ENCODE data around the gene ERAP2. TPM values are rescaled to one million over a fixed set of nuclear protein-coding genes. Genes with fewer than 3 reads are reported as not detected.

Gene ERAP2
- total RNA-seq, 1 experiment from 2014 or later: 33.1 TPM

GRCh38 chr5:96893342-96893741 lies 17.0 kb downstream of the ERAP2 start:
- Histone ChIP-seq H3K4me1 (replicated peaks) (peaks cover 12% of the 10 kb centered on the region), H3K4me3 (no peak overlapping the region), H3K27me3 (replicated peaks) (no peaks in the 10 kb centered on the region), H3K36me3 (peaks cover 12% of the 10 kb centered on the region; the same call in 1 of the 2 replicates), H3K9me3 (replicated peaks) (no peaks in the 10 kb centered on the region), H3K27ac (no peak overlapping the region)
- peak; percentile 61 to 68 for DNase-seq (ENCODE audit: low read depth in 1 of 2, low spot score in 2 of 2)

- Histone ChIP-seq H3K4me1 (replicated peaks) (peaks cover 12% of the 10 kb centered on the region), H3K9me3 (replicated peaks) (no peaks in the 10 kb centered on the region), H3K27ac (no peak overlapping the region), H3K4me3 (no peak overlapping the region), H3K36me3 (peaks cover 8% of the 10 kb centered on the region; the same call in 1 of the 2 replicates), H3K27me3 (replicated peaks) (no peaks in the 10 kb centered on the region)
- DNase-seq (ENCODE audit: low read depth in 1 of 2, low spot score in 2 of 2): no peak
These were observed 20.0 kb downstream of the ERAP2 start for GRCh38 chr5:96896276-96896675.

GRCh38 chr5:96896806-96897205 lies 20.5 kb downstream of the ERAP2 start:
- Histone ChIP-seq H3K4me1 (replicated peaks) (peaks cover 12% of the 10 kb centered on the region), H3K27me3 (replicated peaks) (no peaks in the 10 kb centered on the region)
- DNase-seq (ENCODE audit: low read depth in 1 of 2, low spot score in 2 of 2): no peak

GRCh38 chr5:96901384-96901783 lies 25.1 kb downstream of the ERAP2 start:
- H3K27ac ChIP-seq: no peak overlapping the region
- DNase-seq (ENCODE audit: low read depth in 1 of 2, low spot score in 2 of 2): no peak
- H3K36me3 ChIP-seq: peaks cover 19% of the 10 kb centered on the region; the same call in 1 of the 2 replicates
- H3K9me3 ChIP-seq (replicated peaks): 0 out of 2 replicates have a peak, but pooled peaks cover 3% of the 10 kb centered on the region
- H3K4me1 ChIP-seq (replicated peaks): no peaks in the 10 kb centered on the region
- no peak overlapping the region for H3K4me3 ChIP-seq
- H3K27me3 ChIP-seq (replicated peaks): no peaks in the 10 kb centered on the region

More at GRCh38 chr5:96896806-96897205, 20.5 kb downstream of the ERAP2 start:
- H3K27ac ChIP-seq: no peak overlapping the region
- no peaks in the 10 kb centered on the region for H3K9me3 ChIP-seq (replicated peaks)
- H3K4me3 ChIP-seq: no peak overlapping the region
- H3K36me3 ChIP-seq: peaks cover 11% of the 10 kb centered on the region; the same call in 1 of the 2 replicates

- Histone ChIP-seq H3K27me3 (replicated peaks) (no peaks in the 10 kb centered on the region), H3K9me3 (replicated peaks) (0 out of 2 replicates have a peak, but pooled peaks cover 3% of the 10 kb centered on the region), H3K4me1 (replicated peaks) (no peaks in the 10 kb centered on the region), H3K4me3 (no peak overlapping the region), H3K27ac (no peak overlapping the region), H3K36me3 (peaks cover 19% of the 10 kb centered on the region; the same call in 1 of the 2 replicates)
- no peak for DNase-seq (ENCODE audit: low read depth in 1 of 2, low spot score in 2 of 2)
These were observed 25.5 kb downstream of the ERAP2 start for GRCh38 chr5:96901841-96902240.

GRCh38 chr5:96902876-96903275 lies 26.6 kb downstream of the ERAP2 start:
- Histone ChIP-seq H3K4me1 (replicated peaks) (no peaks in the 10 kb centered on the region), H3K36me3 (peaks cover 19% of the 10 kb centered on the region; the same call in 1 of the 2 replicates)

GRCh38 chr5:96903300-96903699 lies 27.0 kb downstream of the ERAP2 start:
- DNase-seq (ENCODE audit: low read depth in 1 of 2, low spot score in 2 of 2): no peak
- H3K27me3 ChIP-seq (replicated peaks): no peaks in the 10 kb centered on the region
- H3K4me3 ChIP-seq: no peak overlapping the region
- no peak overlapping the region for H3K27ac ChIP-seq
- no peaks in the 10 kb centered on the region for H3K4me1 ChIP-seq (replicated peaks)
- 0 out of 2 replicates have a peak, but pooled peaks cover 3% of the 10 kb centered on the region for H3K9me3 ChIP-seq (replicated peaks)
- peaks cover 19% of the 10 kb centered on the region; the same call in 1 of the 2 replicates for H3K36me3 ChIP-seq

More at GRCh38 chr5:96902876-96903275, 26.6 kb downstream of the ERAP2 start:
- Histone ChIP-seq H3K27ac (no peak overlapping the region), H3K27me3 (replicated peaks) (no peaks in the 10 kb centered on the region), H3K4me3 (no peak overlapping the region), H3K9me3 (replicated peaks) (0 out of 2 replicates have a peak, but pooled peaks cover 3% of the 10 kb centered on the region)
- DNase-seq (ENCODE audit: low read depth in 1 of 2, low spot score in 2 of 2): no peak

GRCh38 chr5:96904054-96904931 lies 28.0 kb downstream of the ERAP2 start:
- Histone ChIP-seq H3K36me3 (peaks cover 19% of the 10 kb centered on the region; the same call in 1 of the 2 replicates), H3K27me3 (replicated peaks) (no peaks in the 10 kb centered on the region), H3K27ac (no peak overlapping the region), H3K9me3 (replicated peaks) (0 out of 2 replicates have a peak, but pooled peaks cover 3% of the 10 kb centered on the region), H3K4me1 (replicated peaks) (no peaks in the 10 kb centered on the region), H3K4me3 (no peak overlapping the region)
- DNase-seq (ENCODE audit: low read depth in 1 of 2, low spot score in 2 of 2): no peak

- DNase-seq (ENCODE audit: low read depth in 1 of 2, low spot score in 2 of 2): no peak
- no peak overlapping the region for H3K4me3 ChIP-seq
These were observed 29.6 kb downstream of the ERAP2 start for GRCh38 chr5:96905864-96906263.

GRCh38 chr5:96909003-96909402 lies 32.7 kb downstream of the ERAP2 start:
- no peak overlapping the region for H3K4me3 ChIP-seq
- no peak for DNase-seq (ENCODE audit: low read depth in 1 of 2, low spot score in 2 of 2)

More at GRCh38 chr5:96905864-96906263, 29.6 kb downstream of the ERAP2 start:
- Histone ChIP-seq H3K4me1 (replicated peaks) (no peaks in the 10 kb centered on the region; the same call in 1 of the 2 replicates), H3K27me3 (replicated peaks) (no peaks in the 10 kb centered on the region), H3K27ac (no peak overlapping the region), H3K9me3 (replicated peaks) (0 out of 2 replicates have a peak, but pooled peaks cover 3% of the 10 kb centered on the region), H3K36me3 (peaks cover 19% of the 10 kb centered on the region; the same call in 1 of the 2 replicates)

GRCh38 chr5:96909435-96909834 lies 33.1 kb downstream of the ERAP2 start:
- H3K9me3 ChIP-seq (replicated peaks): no peaks in the 10 kb centered on the region
- no peaks in the 10 kb centered on the region; the same call in 1 of the 2 replicates for H3K4me1 ChIP-seq (replicated peaks)
- no peaks in the 10 kb centered on the region for H3K27me3 ChIP-seq (replicated peaks)
- H3K4me3 ChIP-seq: no peak overlapping the region
- 0 out of 2 replicates have a peak, but pooled peaks cover 3% of the 10 kb centered on the region for H3K36me3 ChIP-seq
- H3K27ac ChIP-seq: no peak overlapping the region
- DNase-seq (ENCODE audit: low read depth in 1 of 2, low spot score in 2 of 2): no peak

More at GRCh38 chr5:96909003-96909402, 32.7 kb downstream of the ERAP2 start:
- Histone ChIP-seq H3K27me3 (replicated peaks) (no peaks in the 10 kb centered on the region), H3K36me3 (0 out of 2 replicates have a peak, but pooled peaks cover 7% of the 10 kb centered on the region), H3K27ac (no peak overlapping the region), H3K9me3 (replicated peaks) (no peaks in the 10 kb centered on the region), H3K4me1 (replicated peaks) (no peaks in the 10 kb centered on the region; the same call in 1 of the 2 replicates)

GRCh38 chr5:96911139-96911538 lies 34.8 kb downstream of the ERAP2 start:
- no peak for DNase-seq (ENCODE audit: low read depth in 1 of 2, low spot score in 2 of 2)
- Histone ChIP-seq H3K4me3 (no peak overlapping the region), H3K9me3 (replicated peaks) (no peaks in the 10 kb centered on the region), H3K4me1 (replicated peaks) (no peaks in the 10 kb centered on the region; the same call in 1 of the 2 replicates), H3K27ac (no peak overlapping the region), H3K36me3 (no peaks in the 10 kb centered on the region), H3K27me3 (replicated peaks) (no peaks in the 10 kb centered on the region)

GRCh38 chr5:96913233-96913632 lies 36.9 kb downstream of the ERAP2 start:
- Histone ChIP-seq H3K4me3 (no peak overlapping the region), H3K27ac (no peak overlapping the region), H3K4me1 (replicated peaks) (no peaks in the 10 kb centered on the region; the same call in 1 of the 2 replicates), H3K27me3 (replicated peaks) (no peaks in the 10 kb centered on the region), H3K36me3 (no peaks in the 10 kb centered on the region), H3K9me3 (replicated peaks) (no peaks in the 10 kb centered on the region)
- no peak for DNase-seq (ENCODE audit: low read depth in 1 of 2, low spot score in 2 of 2)

GRCh38 chr5:96919754-96920197 lies 43.5 kb downstream of the ERAP2 start:
- H3K4me1 ChIP-seq (replicated peaks): no peaks in the 10 kb centered on the region

More at GRCh38 chr5:96919754-96920197, 43.5 kb downstream of the ERAP2 start:
- H3K27ac ChIP-seq: no peak overlapping the region
- no peak for DNase-seq (ENCODE audit: low read depth in 1 of 2, low spot score in 2 of 2)
- no peaks in the 10 kb centered on the region for H3K27me3 ChIP-seq (replicated peaks)
- H3K36me3 ChIP-seq: no peaks in the 10 kb centered on the region
- no peaks in the 10 kb centered on the region for H3K9me3 ChIP-seq (replicated peaks)
- H3K4me3 ChIP-seq: no peak overlapping the region
